ENCODE measurements around the gene HPDL. TPM values are rescaled to one million over a fixed set of nuclear protein-coding genes. Genes with fewer than 3 reads are reported as not detected.

HPDL gene
- polyA plus RNA-seq, 1 donor (not counting 4 experiments of a cell fraction or from before 2014, with no cell fraction given): 0.14 TPM

GRCh38 chr1:45306319-45306718 lies 20.4 kb upstream of the HPDL start:
- TF ChIP-seq, protein P1, sequence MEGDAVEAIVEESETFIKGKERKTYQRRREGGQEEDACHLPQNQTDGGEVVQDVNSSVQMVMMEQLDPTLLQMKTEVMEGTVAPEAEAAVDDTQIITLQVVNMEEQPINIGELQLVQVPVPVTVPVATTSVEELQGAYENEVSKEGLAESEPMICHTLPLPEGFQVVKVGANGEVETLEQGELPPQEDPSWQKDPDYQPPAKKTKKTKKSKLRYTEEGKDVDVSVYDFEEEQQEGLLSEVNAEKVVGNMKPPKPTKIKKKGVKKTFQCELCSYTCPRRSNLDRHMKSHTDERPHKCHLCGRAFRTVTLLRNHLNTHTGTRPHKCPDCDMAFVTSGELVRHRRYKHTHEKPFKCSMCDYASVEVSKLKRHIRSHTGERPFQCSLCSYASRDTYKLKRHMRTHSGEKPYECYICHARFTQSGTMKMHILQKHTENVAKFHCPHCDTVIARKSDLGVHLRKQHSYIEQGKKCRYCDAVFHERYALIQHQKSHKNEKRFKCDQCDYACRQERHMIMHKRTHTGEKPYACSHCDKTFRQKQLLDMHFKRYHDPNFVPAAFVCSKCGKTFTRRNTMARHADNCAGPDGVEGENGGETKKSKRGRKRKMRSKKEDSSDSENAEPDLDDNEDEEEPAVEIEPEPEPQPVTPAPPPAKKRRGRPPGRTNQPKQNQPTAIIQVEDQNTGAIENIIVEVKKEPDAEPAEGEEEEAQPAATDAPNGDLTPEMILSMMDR (optimal IDR thresholded peaks at IDR 0.05 in 1 of 3, IDR thresholded peaks at IDR 0.05 in 1 of 3, conservative IDR thresholded peaks at IDR 0.05 in 1 of 3; ENCODE audit: extremely low read depth in 1 of 3, insufficient read depth in 2 of 3, low read length in 3 of 3): no peak
- TF ChIP-seq EZH2 (IDR thresholded peaks at IDR 0.05; ENCODE audit: low read length): no peak
- no peak overlapping the region for H3K4me3 ChIP-seq (ENCODE audit: control insufficient read depth in 2 of 3, extremely low read depth in 1 of 3, insufficient read depth in 2 of 3, low read depth in 1 of 3, low read length in 3 of 3)
- H4K20me1 ChIP-seq (ENCODE audit: control insufficient read depth, extremely low read depth, insufficient read depth, low read length): no peaks in the 10 kb centered on the region
- no peak overlapping the region for H3K4me2 ChIP-seq (ENCODE audit: control insufficient read depth, extremely low read depth, insufficient read depth, low read depth, low read length)
- no peak overlapping the region for H3K27ac ChIP-seq (ENCODE audit: control insufficient read depth, insufficient read depth, low read length)
- no peaks in the 10 kb centered on the region for H3K27me3 ChIP-seq (ENCODE audit: control insufficient read depth, extremely low read depth, insufficient read depth, low read length)
- peak overlapping the region; percentile 15 for H2AFZ ChIP-seq (ENCODE audit: control insufficient read depth, low read length)
- FAIRE-seq (no peak), DNase-seq (ENCODE audit: low read depth, low spot score) (no peak)
- H3K9me3 ChIP-seq (ENCODE audit: control insufficient read depth, low read depth, low read length): no peaks in the 10 kb centered on the region
- no peaks in the 10 kb centered on the region for H3K36me3 ChIP-seq (ENCODE audit: control insufficient read depth in 2 of 2, extremely low read depth in 1 of 2, insufficient read depth in 2 of 2, low read length in 2 of 2)
- peaks cover 13% of the 10 kb centered on the region for H3K4me1 ChIP-seq (ENCODE audit: control insufficient read depth, extremely low read depth, insufficient read depth, low read length)
- no peaks in the 10 kb centered on the region for H3K9me1 ChIP-seq (ENCODE audit: control insufficient read depth, extremely low read depth, insufficient read depth, low read length)
- dilution Hi-C loops (cut with MboI; ENCODE audit: extremely low pct_ligation_motif_present, low sequenced_read_pairs): no loop called here
- no peaks in the 10 kb centered on the region for H3K79me2 ChIP-seq (ENCODE audit: control insufficient read depth, insufficient read depth, low read length)
- H3K9ac ChIP-seq (ENCODE audit: control insufficient read depth, extremely low read depth, insufficient read depth, low read length): no peak overlapping the region

DNA sequence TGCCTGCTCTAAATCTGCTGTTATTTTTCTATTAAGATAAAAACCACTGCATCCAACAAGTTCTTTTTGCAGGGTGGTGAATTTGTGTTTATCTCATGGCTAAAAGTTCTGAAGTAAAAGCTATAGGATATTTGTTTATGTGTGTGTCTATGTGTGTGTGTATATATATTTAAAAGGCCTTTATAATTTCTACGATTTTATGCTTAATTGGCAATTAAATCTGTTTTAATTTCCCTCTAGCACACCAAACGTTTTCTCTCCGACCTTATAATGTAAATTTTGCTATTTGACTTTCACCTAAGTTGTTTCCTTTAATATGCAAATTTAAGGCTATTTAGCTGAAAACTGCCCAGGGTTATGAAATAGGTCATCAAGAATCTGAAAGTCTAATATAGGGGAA lies 19.8 kb upstream of the HPDL start:
- H3K79me2 ChIP-seq (ENCODE audit: control insufficient read depth, insufficient read depth, low read length): no peaks in the 10 kb centered on the region
- no peaks in the 10 kb centered on the region for H4K20me1 ChIP-seq (ENCODE audit: control insufficient read depth, extremely low read depth, insufficient read depth, low read length)
- H3K9me3 ChIP-seq (ENCODE audit: control insufficient read depth, low read depth, low read length): no peaks in the 10 kb centered on the region
- dilution Hi-C loops (cut with MboI; ENCODE audit: extremely low pct_ligation_motif_present, low sequenced_read_pairs): no loop called here
- no peak overlapping the region for H3K9ac ChIP-seq (ENCODE audit: control insufficient read depth, extremely low read depth, insufficient read depth, low read length)
- no peak overlapping the region for H3K27ac ChIP-seq (ENCODE audit: control insufficient read depth, insufficient read depth, low read length)
- H2AFZ ChIP-seq (ENCODE audit: control insufficient read depth, low read length): no peak overlapping the region
- H3K4me2 ChIP-seq (ENCODE audit: control insufficient read depth, extremely low read depth, insufficient read depth, low read depth, low read length): no peak overlapping the region
- H3K27me3 ChIP-seq (ENCODE audit: control insufficient read depth, extremely low read depth, insufficient read depth, low read length): no peaks in the 10 kb centered on the region
- DNase-seq (ENCODE audit: low read depth, low spot score) (no peak), FAIRE-seq (no peak)
- H3K4me3 ChIP-seq (ENCODE audit: control insufficient read depth in 2 of 3, extremely low read depth in 1 of 3, insufficient read depth in 2 of 3, low read depth in 1 of 3, low read length in 3 of 3): no peak overlapping the region
- H3K4me1 ChIP-seq (ENCODE audit: control insufficient read depth, extremely low read depth, insufficient read depth, low read length): peaks cover 13% of the 10 kb centered on the region
- no peak for TF ChIP-seq EZH2 (IDR thresholded peaks at IDR 0.05; ENCODE audit: low read length)
- TF ChIP-seq, protein P1 (optimal IDR thresholded peaks at IDR 0.05 in 1 of 3, IDR thresholded peaks at IDR 0.05 in 1 of 3, conservative IDR thresholded peaks at IDR 0.05 in 1 of 3; ENCODE audit: extremely low read depth in 1 of 3, insufficient read depth in 2 of 3, low read length in 3 of 3): no peak
- H3K9me1 ChIP-seq (ENCODE audit: control insufficient read depth, extremely low read depth, insufficient read depth, low read length): no peaks in the 10 kb centered on the region
- H3K36me3 ChIP-seq (ENCODE audit: control insufficient read depth in 2 of 2, extremely low read depth in 1 of 2, insufficient read depth in 2 of 2, low read length in 2 of 2): no peaks in the 10 kb centered on the region
